Pancreas (tissue), 10 donors: ENCODE data around the gene POPDC3. TPM values are rescaled to one million over a fixed set of nuclear protein-coding genes. Genes with fewer than 3 reads are reported as not detected.

ENCODE experiments used
- ATAC-seq, 4 donors: fragments of 200-7000 bp; cut with Tn5 transposase; one replicate each; pipeline versions ENCODE4 v1.8.0 to v1.9.1; 2020; ENCODE audit warnings: mild to moderate bottlenecking in 4 of 4, moderate library complexity in 4 of 4
- DNase-seq, 6 donors: peaks; one replicate each; pipeline ENCODE4 v3.0.0-alpha.2; 2020
- FAIRE-seq: peaks from 2 replicates; lab custom pipeline; 2012; peaks lifted over from hg19 to GRCh38; lab: Jason Lieb, UNC
- H3K27ac ChIP-seq, 4 donors: fragments of 200-600 bp; sonication (generic); 1 replicate in 3 of 4; 2 replicates in 1 of 4; pipeline versions ENCODE4 v1.5.0 to v1.8.0; 2020
- H3K27me3 ChIP-seq, 4 donors: fragments of 200-600 bp; one replicate each; pipeline ENCODE4 v1.8.0; 2021
- H3K36me3 ChIP-seq, 3 donors: fragments of 200-600 bp; sonication (generic) in 1 of 3; one replicate each; pipeline versions ENCODE4 v1.5.0 to v1.8.0; 2020 to 2021
- H3K4me1 ChIP-seq, 3 donors: fragments of 200-600 bp; one replicate each; pipeline ENCODE4 v1.8.0; 2021
- H3K4me3 ChIP-seq, 4 donors: fragments of 200-600 bp; sonication (generic) in 2 of 4; one replicate each; pipeline versions ENCODE4 v1.5.0 to v1.8.0; 2020 to 2021
- H3K9me3 ChIP-seq, 4 donors: fragments of 200-600 bp; one replicate each; pipeline ENCODE4 v1.8.0; 2021
- CTCF ChIP-seq, 4 donors: fragments of 200-600 bp; sonication (generic) in 3 of 4; IDR thresholded peaks; one replicate each; pipeline versions ENCODE4 v1.5.0 to v1.8.0; 2021; ENCODE audit warnings: antibody characterized with exemption in 4 of 4
- WGBS, 2 donors: extraction: QIAGEN DNeasy Blood & Tissue Kit; methylation state at CpG; one replicate each; pipeline ENCODE4 v1.1.7; 2013; 5-methylcytosine and 5-hydroxymethylcytosine counted together
- intact Hi-C, 3 donors: fragments of 100-400 bp; cut with DNase I; formaldehyde crosslinking; loops; one replicate each; pipeline versions ENCODE4 v1.11.1 to v1.14.2; 2022
- polyA plus RNA-seq, 2 donors: library from polyadenylated mRNA; stranded (reverse); fragments of 200-250 nt; gene quantifications; one replicate each; pipeline ENCODE4 v1.2.3, GENCODE V29; 2013
- total RNA-seq, 6 donors: library from RNA; stranded (reverse); fragmentation: NEBNext Ultra II Directional in 4 of 6; extraction: Animal tissue kit (Norgen Biotek cat#: 25700) in 4 of 6; gene quantifications; one replicate each; pipeline versions ENCODE4 v1.2.1 to v1.2.4, GENCODE V29; 2021 to 2023
- donor health status: healthy with polysubstance abuse.
- donor health status: DM: no; HTN: no; CAD: no; lungs with moderate emphysema.
- donor health status: DM: no; HTN: no; CAD: no.
- donor health status: control.
- donor health status: control.
- donor health status: Bipolar disorder and iron deficiency.
- donor health status: DM: yes; HTN: yes; CAD: no.
- donor health status: DM: no; HTN: no; CAD: no.
- donor health status: DM: no; HTN: no; CAD: no.
- donor health status: DM: yes; HTN: yes; CAD: no.

The POPDC3 gene
- total and polyA plus RNA-seq, 8 donors: 0.35 to 3.0 (median 0.75) TPM; not detected in 4

- Histone ChIP-seq H3K36me3 (no peaks in the 10 kb centered on the region), H3K27me3 (peaks cover 0 to 11% (median 0%) of the 10 kb centered on the region in 4 donors), H3K4me1 (no peaks in the 10 kb centered on the region), H3K27ac (no peak overlapping the region), H3K9me3 (no peaks in the 10 kb centered on the region), H3K4me3 (peak overlapping the region; percentile 38 to 56 (median 54))
- DNase-seq (no peak), FAIRE-seq (no peak), ATAC-seq (no peak)
- WGBS, 2 donors: 11 to 13% methylated on average over 32 of the region's 32 CpGs
- no peak for TF ChIP-seq CTCF (IDR thresholded peaks at IDR 0.05)
- intact Hi-C loops: no loop called here
Observed at GRCh38 chr6:105137388-105137787, 42.4 kb downstream of the POPDC3 start.

GRCh38 chr6:105136431-105137350 lies 43.1 kb downstream of the POPDC3 start:
- H3K4me3 ChIP-seq: peak overlapping the region; percentile 38 to 56 (median 54)
- H3K36me3 ChIP-seq: no peaks in the 10 kb centered on the region
- DNase-seq: peak; percentile 23 to 77 (median 43)
- no peak overlapping the region for H3K27ac ChIP-seq
- intact Hi-C loops: no loop called here
- H3K9me3 ChIP-seq: no peaks in the 10 kb centered on the region
- H3K4me1 ChIP-seq: no peaks in the 10 kb centered on the region
- FAIRE-seq: no peak
- H3K27me3 ChIP-seq: peaks cover 0 to 11% (median 0%) of the 10 kb centered on the region in 4 donors
- 2% methylated on average over 68 to 122 of the region's 122 CpGs for WGBS, 2 donors
- TF ChIP-seq CTCF (IDR thresholded peaks at IDR 0.05): no peak
- peak; percentile 53 to 83 (median 78) for ATAC-seq

GRCh38 chr6:105135907-105136430 lies 43.8 kb downstream of the POPDC3 start:
- H3K27me3 ChIP-seq: peaks cover 0 to 11% (median 0%) of the 10 kb centered on the region in 4 donors
- no peak for FAIRE-seq
- no peaks in the 10 kb centered on the region for H3K36me3 ChIP-seq
- intact Hi-C loops: no loop called here
- H3K4me1 ChIP-seq: no peaks in the 10 kb centered on the region
- H3K9me3 ChIP-seq: no peaks in the 10 kb centered on the region
- no peak overlapping the region for H3K27ac ChIP-seq
- no peak for TF ChIP-seq CTCF (IDR thresholded peaks at IDR 0.05)
- peak in 1 of 4 donors; percentile 9 for ATAC-seq
- peak overlapping the region; percentile 38 to 56 (median 54) for H3K4me3 ChIP-seq
- 27 to 30% methylated on average over 24 of the region's 24 CpGs for WGBS, 2 donors
- DNase-seq: no peak

DNA sequence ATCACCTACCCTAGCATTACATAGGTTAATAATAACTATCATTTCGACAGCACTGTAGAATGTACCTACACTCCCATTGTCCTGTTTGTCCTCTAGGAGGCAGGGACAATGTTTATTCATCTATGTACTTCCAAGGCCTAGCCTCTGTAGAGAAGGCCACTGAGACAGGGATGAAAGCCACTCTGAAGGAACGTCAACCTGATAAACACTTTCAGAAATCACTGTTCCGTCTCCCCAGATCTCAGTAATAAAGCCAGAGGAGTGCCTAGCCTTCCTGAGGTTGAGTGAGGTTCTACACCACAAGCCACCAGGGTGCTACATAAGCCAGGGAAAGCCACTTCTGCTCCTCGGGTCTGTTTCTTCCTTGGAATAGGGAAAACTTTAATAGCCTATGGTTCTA lies 44.8 kb downstream of the POPDC3 start:
- no peaks in the 10 kb centered on the region for H3K4me1 ChIP-seq
- H3K9me3 ChIP-seq: no peaks in the 10 kb centered on the region
- no peak overlapping the region for H3K27ac ChIP-seq
- ATAC-seq (peak in 1 of 4 donors; percentile 40), FAIRE-seq (no peak), DNase-seq (no peak)
- intact Hi-C loops: no loop called here
- peaks cover 0 to 11% (median 0%) of the 10 kb centered on the region in 4 donors for H3K27me3 ChIP-seq
- WGBS, 2 donors: 77 to 89% methylated on average over 4 of the region's 4 CpGs
- TF ChIP-seq CTCF (IDR thresholded peaks at IDR 0.05): no peak
- no peaks in the 10 kb centered on the region for H3K36me3 ChIP-seq
- H3K4me3 ChIP-seq: no peak overlapping the region
